ENCODE results near the gene CCDC12. TPM values are rescaled to one million over a fixed set of nuclear protein-coding genes. Genes with fewer than 3 reads are reported as not detected.

CCDC12 gene
- total RNA-seq, 6 experiments from 2014 or later: 14.6 to 24.2 (median 17.0) TPM

- Histone ChIP-seq H3K4me1 (peaks cover 0 to 4% (median 0%) of the 10 kb centered on the region in 4 donors), H3K9me3 (no peaks in the 10 kb centered on the region), H3K4me3 (no peak overlapping the region), H3K27ac (no peak overlapping the region), H3K36me3 (peaks cover 0 to 14% (median 2%) of the 10 kb centered on the region in 4 donors), H3K27me3 (no peaks in the 10 kb centered on the region)
- DNase-seq: peak in 2 of 3 donors; percentile 73 to 74
- ATAC-seq: peak; percentile 64 to 84 (median 79)
- WGBS (ENCODE audit: insufficient coverage, low coverage, low lambda C conversion rate, missing lambda C conversion rate): 100% methylated on average over 1 of the region's 27 CpGs
- no peak for TF ChIP-seq POLR2A (IDR thresholded peaks at IDR 0.05)
- TF ChIP-seq CTCF (IDR thresholded peaks at IDR 0.05): peak; percentile 60 to 78 (median 74)
- intact Hi-C loops (cut with DNase I): loop anchor here (10.0 kb wide), 1 partner anchor 73 kb away; no protein-coding TSS in a partner anchor
Observed at GRCh38 chr3:46998121-46998851, 21.7 kb upstream of the CCDC12 start.

DNA sequence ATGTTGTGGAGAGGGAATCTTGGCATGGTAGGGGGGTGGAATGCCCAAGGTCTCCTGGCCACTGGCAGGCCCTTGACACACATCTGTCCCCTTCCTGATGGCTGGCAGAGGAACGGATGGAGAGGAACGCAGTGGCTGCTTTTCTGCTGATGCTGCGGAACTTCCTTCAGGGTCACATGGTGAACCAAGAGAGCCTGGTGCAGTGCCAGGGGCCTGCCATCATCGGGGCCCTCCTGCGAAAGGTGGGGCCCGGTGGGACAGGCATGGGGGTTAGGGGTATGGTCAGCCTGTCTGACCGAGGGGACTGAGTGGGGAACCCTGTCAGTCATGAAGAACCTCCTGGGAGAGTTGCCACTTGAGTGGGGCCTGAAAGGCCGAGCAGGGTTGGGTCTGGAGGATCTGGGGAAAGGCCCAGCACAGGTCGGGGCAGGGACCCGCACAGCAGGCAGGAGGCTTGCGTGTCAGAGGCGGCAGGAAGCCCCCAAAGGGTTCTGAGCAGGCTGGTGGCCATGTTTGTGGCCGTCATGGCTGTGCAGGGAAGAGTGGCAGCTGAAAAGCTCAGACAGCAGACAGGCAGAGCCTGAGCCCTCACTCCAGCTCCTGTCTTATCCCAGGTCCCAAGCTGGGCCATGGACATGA, 21.0 kb upstream of the CCDC12 start:
- 67% methylated on average over 3 of the region's 13 CpGs for WGBS (ENCODE audit: insufficient coverage, low coverage, low lambda C conversion rate, missing lambda C conversion rate)
- H3K36me3 ChIP-seq: peaks cover 0 to 14% (median 2%) of the 10 kb centered on the region in 4 donors
- peak in 2 of 3 donors; percentile 21 to 52 for DNase-seq

DNA sequence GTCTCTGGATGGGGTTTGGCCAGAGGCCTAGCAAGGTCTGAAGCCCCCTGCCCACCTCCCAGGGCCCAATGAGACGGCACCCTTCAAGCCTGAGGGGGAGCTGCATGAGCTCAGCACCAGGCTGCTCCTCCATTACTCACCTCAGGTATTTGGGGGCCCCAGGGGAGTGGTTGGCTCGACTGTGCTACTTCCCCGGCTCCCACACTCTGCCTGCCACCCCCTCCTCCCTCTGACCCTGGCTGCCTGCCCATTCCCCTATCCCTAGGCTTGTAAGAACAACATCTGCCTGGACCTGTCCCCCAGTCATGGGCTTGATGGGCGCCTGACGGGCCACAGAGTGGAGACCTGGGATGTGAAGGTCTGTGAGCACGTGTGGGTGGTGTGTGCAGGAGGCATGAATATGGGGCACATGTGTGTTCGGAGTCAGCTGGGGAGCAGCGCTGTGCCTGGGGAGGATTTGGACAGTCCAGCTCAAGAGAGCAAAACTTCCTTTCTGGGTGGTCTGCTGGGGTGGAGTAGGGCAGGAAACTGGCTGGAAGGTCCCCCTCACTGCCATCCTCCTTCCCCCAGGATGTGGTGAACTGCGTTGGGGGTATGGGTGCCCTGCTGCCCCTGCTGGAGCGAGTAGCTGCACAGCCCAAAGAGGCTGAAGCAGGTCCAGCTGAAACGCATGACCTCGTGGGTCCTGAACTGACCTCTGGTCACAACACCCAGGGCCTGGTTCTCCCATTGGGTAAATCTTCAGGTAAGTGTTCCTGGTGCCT, 20.3 kb upstream of the CCDC12 start:
- intact Hi-C loops (cut with DNase I): loop anchor here (10.0 kb wide), 1 partner anchor 72 kb away; no protein-coding TSS in a partner anchor
- Histone ChIP-seq H3K36me3 (peaks cover 0 to 8% (median 2%) of the 10 kb centered on the region in 4 donors), H3K9me3 (no peaks in the 10 kb centered on the region), H3K27ac (no peak overlapping the region), H3K4me3 (no peak overlapping the region), H3K27me3 (no peaks in the 10 kb centered on the region), H3K4me1 (peaks cover 0 to 4% (median 0%) of the 10 kb centered on the region in 4 donors)
- TF ChIP-seq POLR2A (IDR thresholded peaks at IDR 0.05): no peak
- no peak for TF ChIP-seq CTCF (IDR thresholded peaks at IDR 0.05)
- ATAC-seq (no peak), DNase-seq (peak in 2 of 3 donors; percentile 18 to 56)
- WGBS (ENCODE audit: insufficient coverage, low coverage, low lambda C conversion rate, missing lambda C conversion rate): 80% methylated on average over 3 of the region's 12 CpGs

More for the DNA sequence above, 21.0 kb upstream of the CCDC12 start:
- no peak for ATAC-seq
- TF ChIP-seq POLR2A (IDR thresholded peaks at IDR 0.05) (no peak), CTCF (IDR thresholded peaks at IDR 0.05) (no peak)
- Histone ChIP-seq H3K4me3 (no peak overlapping the region), H3K27ac (no peak overlapping the region), H3K4me1 (peaks cover 0 to 4% (median 0%) of the 10 kb centered on the region in 4 donors), H3K9me3 (no peaks in the 10 kb centered on the region), H3K27me3 (no peaks in the 10 kb centered on the region)
- intact Hi-C loops (cut with DNase I): loop anchor here (10.0 kb wide), 1 partner anchor 73 kb away; no protein-coding TSS in a partner anchor

DNA sequence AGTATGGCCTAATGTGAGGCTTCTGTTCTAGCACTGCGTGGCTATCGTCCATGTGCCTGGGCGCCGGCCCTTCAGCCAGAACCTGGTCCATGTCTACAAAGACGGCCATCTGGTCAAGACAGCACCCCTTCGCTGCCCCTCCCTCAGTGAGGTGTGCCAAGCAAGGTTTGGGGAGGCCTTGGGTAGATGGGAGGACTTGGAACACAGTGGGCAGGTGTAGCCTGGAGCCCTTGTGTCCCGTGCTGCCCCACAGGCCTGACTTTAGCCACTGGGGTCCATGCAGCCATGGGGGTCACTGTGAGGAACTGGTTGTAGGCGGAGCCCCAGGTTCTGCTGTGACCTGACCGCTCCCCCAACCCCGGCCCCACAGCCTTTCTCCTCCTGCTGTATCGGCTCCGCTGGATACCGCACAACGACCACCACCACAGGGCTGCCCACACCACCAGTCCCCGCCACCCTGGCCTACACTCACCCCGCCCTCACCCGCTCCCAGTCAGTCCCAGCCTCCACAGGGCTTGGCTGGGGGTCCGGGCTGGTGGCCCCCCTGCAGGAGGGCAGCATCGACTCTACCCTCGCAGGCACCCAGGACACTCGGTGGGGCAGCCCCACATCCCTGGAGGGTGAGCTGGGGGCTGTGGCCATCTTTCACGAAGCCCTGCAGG, 19.5 kb upstream of the CCDC12 start:
- peaks cover 0 to 4% (median 0%) of the 10 kb centered on the region in 4 donors for H3K4me1 ChIP-seq
- DNase-seq (peak in 2 of 3 donors; percentile 21 to 48), ATAC-seq (no peak)
- H3K27me3 ChIP-seq: no peaks in the 10 kb centered on the region
- no peaks in the 10 kb centered on the region for H3K9me3 ChIP-seq
- WGBS (ENCODE audit: insufficient coverage, low coverage, low lambda C conversion rate, missing lambda C conversion rate): no CpG with 5 or more reads among the region's 22 CpGs
- intact Hi-C loops (cut with DNase I): loop anchor here (10.0 kb wide), 1 partner anchor 71 kb away; no protein-coding TSS in a partner anchor
- no peak overlapping the region for H3K4me3 ChIP-seq
- no peak overlapping the region for H3K27ac ChIP-seq
- peaks cover 0 to 6% (median 0%) of the 10 kb centered on the region in 4 donors for H3K36me3 ChIP-seq
- TF ChIP-seq POLR2A (IDR thresholded peaks at IDR 0.05) (no peak), CTCF (IDR thresholded peaks at IDR 0.05) (no peak)
